Caco-2 (cell line): ENCODE measurements around the gene AGAP1. TPM values are rescaled to one million over a fixed set of nuclear protein-coding genes. Genes with fewer than 3 reads are reported as not detected.

ENCODE experiments used
- BruUV-seq: library from RNA; stranded (reverse); fragments of 400-500 nt; replicated peaks from 2 replicates; lab custom pipeline; 2021; lab: Mats Ljungman, UMichigan
- CTCF ChIA-PET: fragments of 300-600 bp; sonication (Branson Sonifier 250); formaldehyde crosslinking; loops from one replicate; lab custom pipeline; 2022; ENCODE audit warnings: antibody characterized with exemption; lab: Charles Lee
- POLR2A ChIA-PET: fragments of 300-600 bp; sonication (Branson Sonifier 250); formaldehyde crosslinking; loops from one replicate; lab custom pipeline; 2022; ENCODE audit warnings: antibody characterized with exemption; lab: Charles Lee
- DNase-seq, 2 experiments: peaks; one replicate each; pipeline versions ENCODE4 v3.0.0 to v3.0.0-alpha.2; 2020 to 2022
- H3K27me3 ChIP-seq: replicated peaks from 2 replicates; pipeline ENCODE4 v1.6.0; 2011; ENCODE audit warnings: low read length; ENCODE audit not compliant: control insufficient read depth, insufficient read depth
- H3K36me3 ChIP-seq: 2 replicates; pipeline ENCODE4 v1.5.1; 2011; ENCODE audit warnings: low read length; ENCODE audit not compliant: control insufficient read depth, insufficient read depth
- H3K4me1 ChIP-seq: fragments of 250-450 bp; sonication (Bioruptor Pico); 2 replicates; pipeline ENCODE4 v1.5.1; 2020; ENCODE audit warnings: mild to moderate bottlenecking
- H3K4me3 ChIP-seq: 2 replicates; pipeline ENCODE4 v1.5.1; 2011; ENCODE audit warnings: low read depth, mild to moderate bottlenecking, control low read depth, low read length
- H3K9me3 ChIP-seq: fragments of 250-450 bp; sonication (Bioruptor Pico); 2 replicates; pipeline ENCODE4 v1.5.1; 2020; ENCODE audit warnings: mild to moderate bottlenecking, moderate library complexity
- H3K27ac Mint-ChIP-seq: one replicate; pipeline ENCODE4 v1.8.0; 2022; ENCODE audit warnings: mixed read lengths; ENCODE audit not compliant: unreplicated experiment
- H3K27me3 Mint-ChIP-seq: one replicate; pipeline ENCODE4 v1.8.0; 2022; ENCODE audit warnings: mixed read lengths; ENCODE audit not compliant: insufficient read depth, unreplicated experiment
- H3K36me3 Mint-ChIP-seq: one replicate; pipeline ENCODE4 v1.8.0; 2022; ENCODE audit warnings: mild to moderate bottlenecking, mixed read lengths; ENCODE audit not compliant: insufficient read depth, unreplicated experiment
- H3K4me1 Mint-ChIP-seq: one replicate; pipeline ENCODE4 v1.8.0; 2022; ENCODE audit warnings: low read depth, mixed read lengths; ENCODE audit not compliant: unreplicated experiment
- H3K4me3 Mint-ChIP-seq: one replicate; pipeline ENCODE4 v1.8.0; 2022; ENCODE audit warnings: mild to moderate bottlenecking, moderate library complexity, mixed read lengths; ENCODE audit not compliant: unreplicated experiment
- H3K9me3 Mint-ChIP-seq: one replicate; pipeline ENCODE4 v1.8.0; 2022; ENCODE audit warnings: mixed read lengths; ENCODE audit not compliant: unreplicated experiment
- CTCF ChIP-seq, 2 experiments: fragments of 200-600 bp in 1 of 2; IDR thresholded peaks; 1 replicate in 1 of 2; 2 replicates in 1 of 2; pipeline versions ENCODE4 v1.5.1 to v1.8.0; 2011 to 2022; ENCODE audit warnings: antibody characterized with exemption in 1 of 2, control low read depth in 1 of 2, inconsistent platforms in 1 of 2, low read depth in 1 of 2, low read length in 1 of 2, mild to moderate bottlenecking in 1 of 2, moderate library complexity in 1 of 2; ENCODE audit not compliant: insufficient read depth in 1 of 2, severe bottlenecking in 1 of 2, unreplicated experiment in 1 of 2
- intact Hi-C: fragments of 100-400 bp; cut with micrococcal nuclease; formaldehyde crosslinking; loops from one replicate; pipeline ENCODE4 v1.10.0; 2022; ENCODE audit not compliant: unreplicated experiment
- total RNA-seq: library from RNA; stranded (reverse); gene quantifications from 2 replicates; pipeline ENCODE4 v1.2.3, GENCODE V29; 2022

AGAP1 gene
- total RNA-seq, 1 experiment from 2014 or later, result 41.7 TPM

GRCh38 chr2:236180076-236180816, 686.4 kb downstream of the AGAP1 start:
- no peak for TF ChIP-seq CTCF (IDR thresholded peaks at IDR 0.05; ENCODE audit: insufficient read depth in 1 of 2, low read depth in 1 of 2, low read length in 1 of 2, severe bottlenecking in 1 of 2, unreplicated experiment in 1 of 2)
- peaks cover 7% of the 10 kb centered on the region for H3K36me3 Mint-ChIP-seq
- Histone ChIP-seq H3K36me3 (no peaks in the 10 kb centered on the region), H3K9me3 (no peaks in the 10 kb centered on the region), H3K27me3 (no peaks in the 10 kb centered on the region), H3K4me1 (0 out of 2 replicates have a peak, but pooled peaks cover 3% of the 10 kb centered on the region), H3K4me3 (no peak overlapping the region)
- intact Hi-C loops, result loop anchor here (5.0 kb wide), 1 partner anchor 388 kb away; no protein-coding TSS in a partner anchor
- peak overlapping the region; percentile 52 for H3K4me3 Mint-ChIP-seq
- no peak for DNase-seq
- H3K27me3 Mint-ChIP-seq, result no peaks in the 10 kb centered on the region
- no peak overlapping the region for H3K27ac Mint-ChIP-seq
- no TSS peak for BruUV-seq
- POLR2A ChIA-PET, result no interaction called here
- H3K9me3 Mint-ChIP-seq, result no peaks in the 10 kb centered on the region
- H3K4me1 Mint-ChIP-seq, result no peaks in the 10 kb centered on the region
- CTCF ChIA-PET, result interaction anchor here (0.6 to 2.5 kb wide), 6 partner anchors 13 to 434 kb away, joined by 3 to 16 read pairs (median 4); no protein-coding TSS in a partner anchor

DNA sequence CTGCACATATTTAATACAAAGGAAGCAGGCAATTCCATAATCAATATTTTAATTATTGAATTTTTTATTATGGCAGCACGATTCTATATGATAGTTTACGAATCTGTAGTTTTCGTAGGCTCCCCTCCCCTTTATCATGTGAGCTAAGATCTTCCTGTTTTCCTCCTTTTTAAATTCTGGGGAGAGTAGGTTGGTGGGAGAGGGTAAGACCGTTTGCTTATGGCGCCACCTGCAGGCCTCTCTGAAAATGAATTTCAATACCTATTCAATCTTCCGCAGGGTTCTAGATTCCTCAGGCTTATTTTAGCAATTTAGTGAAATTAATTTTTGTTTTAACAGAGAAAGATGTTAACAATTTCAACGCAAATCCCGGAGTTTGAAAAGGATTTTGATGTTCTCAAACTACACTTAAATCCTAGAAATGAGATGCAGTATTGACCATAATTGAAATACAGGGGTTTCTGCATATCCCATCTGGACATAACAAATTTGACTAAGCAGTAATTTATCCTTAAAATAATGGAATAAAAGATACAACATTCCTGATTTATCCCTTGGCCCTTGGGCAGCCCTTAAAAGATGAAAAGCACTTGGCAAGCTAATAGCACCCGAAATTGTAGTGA, 687.1 kb downstream of the AGAP1 start:
- Histone ChIP-seq H3K27me3 (no peaks in the 10 kb centered on the region), H3K36me3 (no peaks in the 10 kb centered on the region), H3K4me3 (no peak overlapping the region), H3K4me1 (0 out of 2 replicates have a peak, but pooled peaks cover 2% of the 10 kb centered on the region), H3K9me3 (no peaks in the 10 kb centered on the region)
- no peaks in the 10 kb centered on the region for H3K4me1 Mint-ChIP-seq
- peaks cover 7% of the 10 kb centered on the region for H3K36me3 Mint-ChIP-seq
- H3K4me3 Mint-ChIP-seq, result peak overlapping the region; percentile 52
- no peak overlapping the region for H3K27ac Mint-ChIP-seq
- DNase-seq, result peak in 1 of 2 experiments; percentile 61
- CTCF ChIA-PET, result interaction anchor here (0.6 to 2.5 kb wide), 6 partner anchors 12 to 435 kb away, joined by 3 to 16 read pairs (median 4); no protein-coding TSS in a partner anchor
- H3K27me3 Mint-ChIP-seq, result no peaks in the 10 kb centered on the region
- POLR2A ChIA-PET, result no interaction called here
- no peaks in the 10 kb centered on the region for H3K9me3 Mint-ChIP-seq
- BruUV-seq, result no TSS peak
- intact Hi-C loops, result loop anchor here (1.0 to 5.0 kb wide), 2 partner anchors 389 to 402 kb away; no protein-coding TSS in a partner anchor
- TF ChIP-seq CTCF (IDR thresholded peaks at IDR 0.05; ENCODE audit: insufficient read depth in 1 of 2, low read depth in 1 of 2, low read length in 1 of 2, severe bottlenecking in 1 of 2, unreplicated experiment in 1 of 2), result peak; percentile 53 to 69
